Measurements from ENCODE around the gene CAPN11. TPM values are rescaled to one million over a fixed set of nuclear protein-coding genes. Genes with fewer than 3 reads are reported as not detected.

Gene CAPN11
- total and polyA plus RNA-seq, 2 donors (not counting 3 experiments of a cell fraction or from before 2014, with no cell fraction given), result 1.4 to 1.7 TPM

- Histone ChIP-seq H3K9ac (replicated peaks; ENCODE audit: extremely low read depth, insufficient read depth, low read length) (no peak overlapping the region), H3K27ac (ENCODE audit: insufficient read depth, low read depth, low read length) (no peak overlapping the region), H3K4me3 (replicated peaks in 1 of 3; ENCODE audit: insufficient read depth in 1 of 3, low read depth in 1 of 3, low read length in 3 of 3) (no peak overlapping the region), H3K4me2 (ENCODE audit: insufficient read depth, low read length) (no peak overlapping the region), H4K20me1 (replicated peaks; ENCODE audit: control insufficient read depth, extremely low read depth, insufficient read depth, low read length) (no peaks in the 10 kb centered on the region), H3K79me2 (ENCODE audit: control insufficient read depth, insufficient read depth, low read length) (no peaks in the 10 kb centered on the region), H3K9me1 (replicated peaks; ENCODE audit: control insufficient read depth, extremely low read depth, insufficient read depth, low read length) (no peaks in the 10 kb centered on the region), H2AFZ (ENCODE audit: low read depth, low read length) (no peak overlapping the region), H3K4me1 (ENCODE audit: control insufficient read depth, extremely low read depth, insufficient read depth, low read length) (peaks cover 19% of the 10 kb centered on the region), H3K36me3 (ENCODE audit: control insufficient read depth in 2 of 2, extremely low read depth in 1 of 2, insufficient read depth in 2 of 2, low read length in 2 of 2) (no peaks in the 10 kb centered on the region), H3K9me3 (replicated peaks; ENCODE audit: control insufficient read depth, insufficient read depth, low read length) (no peaks in the 10 kb centered on the region), H3K27me3 (ENCODE audit: control insufficient read depth in 2 of 2, insufficient read depth in 2 of 2, low read length in 2 of 2) (peaks cover 0 to 9% of the 10 kb centered on the region in 2 experiments)
- TF ChIP-seq CTCF (IDR thresholded peaks at IDR 0.05; ENCODE audit: extremely low read depth in 1 of 2, insufficient read depth in 1 of 2, low read depth in 1 of 2, low read length in 2 of 2), result peak; percentile 91 to 96
- TF ChIP-seq POLR2A (IDR thresholded peaks at IDR 0.05; ENCODE audit: low read depth, low read length), result no peak
- no peak for TF ChIP-seq JUN (IDR thresholded peaks at IDR 0.05; ENCODE audit: borderline replicate concordance, insufficient read depth, insufficient read length, low read depth)
- DNase-seq (ENCODE audit: low read depth, low spot score), result peak; percentile 71
- intact Hi-C loops (cut with micrococcal nuclease) (loop anchor here (1.0 kb wide), 6 partner anchors 48 to 165 kb away; partner anchors contain the start of gene SLC35B2), dilution Hi-C loops (cut with MboI; ENCODE audit: extremely low pct_ligation_motif_present, low sequenced_read_pairs) (no loop called here)
- ChIA-PET POLR2A (interaction anchor here (0.6 to 1.5 kb wide), 5 partner anchors 48 to 111 kb away, joined by 3 to 9 read pairs (median 4); partner anchors contain the start of gene HSP90AB1), CTCF (interaction anchor here (0.6 to 6.1 kb wide), 27 partner anchors 11 to 167 kb away, joined by 3 to 148 read pairs (median 8); partner anchors contain the start of genes HSP90AB1, MYMX, SLC29A1 and SLC35B2)
- peak; percentile 80 for FAIRE-seq
- no TSS peak for BruUV-seq (replicated peaks)
Measured at GRCh38 chr6:44172731-44173500, 14.3 kb downstream of the CAPN11 start.

Data from endothelial cell of umbilical vein (primary cell).